NCI-H2171 (cell line): ENCODE results near the gene PCF11.
A peak's percentile ranks its signal among the peaks of the same experiment; 100 is the strongest.
"Not testable (repeated sequence)": the region's sequence is repeated elsewhere in the genome, so short reads cannot be mapped to it uniquely, and the experiment has no call there.

Source experiments
- DNase-seq: peaks from one replicate; lab custom pipeline; 2025; lab: John Stamatoyannopoulos, UW

Gene PCF11

DNA sequence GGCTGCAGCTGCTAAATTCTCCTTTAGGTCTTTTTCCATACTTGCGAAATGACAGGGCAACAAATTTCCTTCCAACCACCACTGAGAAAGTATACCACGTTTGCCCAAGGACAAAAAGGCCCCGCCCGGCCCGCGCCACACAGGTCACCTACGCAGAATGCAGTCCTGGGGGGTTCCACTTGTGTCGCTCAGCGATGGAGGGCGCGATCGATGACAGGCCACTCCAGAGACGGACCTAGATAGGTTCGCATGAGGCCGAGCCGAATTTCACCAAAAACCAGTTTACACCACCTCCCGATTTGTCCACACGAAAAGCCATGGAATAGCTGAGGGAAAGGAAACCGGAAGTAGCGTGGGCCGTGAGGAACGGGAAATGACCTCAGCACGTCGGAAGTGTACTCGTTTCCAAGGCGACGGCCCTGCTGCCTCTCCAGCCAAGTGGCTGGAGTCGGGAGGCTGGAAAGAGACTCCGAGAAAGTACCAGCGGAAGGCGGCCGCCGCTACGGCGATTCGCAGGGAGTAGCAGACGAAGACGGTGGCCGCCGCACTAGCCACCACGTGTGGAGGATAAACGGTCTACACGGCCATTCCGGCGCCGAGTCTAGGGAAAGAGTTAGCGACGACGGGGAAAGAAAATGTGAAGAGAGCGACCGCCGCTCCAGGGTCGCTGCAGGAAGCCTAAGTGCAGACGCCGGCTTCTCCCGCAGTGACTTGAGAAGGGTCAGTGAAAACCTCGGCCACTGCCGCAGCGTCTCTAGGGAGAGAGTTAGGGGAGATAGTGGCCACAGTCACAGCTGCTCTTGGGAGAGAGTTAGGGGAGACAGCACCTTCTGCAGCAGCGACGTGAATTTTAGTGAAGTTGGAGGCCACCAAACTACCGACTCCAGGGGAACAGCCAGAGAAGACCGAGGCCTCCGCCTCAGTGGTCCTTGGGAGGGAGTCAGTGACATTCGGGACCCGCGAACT is 36.7 kb downstream of the PCF11 start, which contains the start of gene ANKRD42:
TSS of gene ANKRD42 (plus strand) at position 398 of the 966 bp plus-strand sequence. CDS start 959 bp downstream, outside the sequence.
- peak; percentile 72 for DNase-seq

DNA sequence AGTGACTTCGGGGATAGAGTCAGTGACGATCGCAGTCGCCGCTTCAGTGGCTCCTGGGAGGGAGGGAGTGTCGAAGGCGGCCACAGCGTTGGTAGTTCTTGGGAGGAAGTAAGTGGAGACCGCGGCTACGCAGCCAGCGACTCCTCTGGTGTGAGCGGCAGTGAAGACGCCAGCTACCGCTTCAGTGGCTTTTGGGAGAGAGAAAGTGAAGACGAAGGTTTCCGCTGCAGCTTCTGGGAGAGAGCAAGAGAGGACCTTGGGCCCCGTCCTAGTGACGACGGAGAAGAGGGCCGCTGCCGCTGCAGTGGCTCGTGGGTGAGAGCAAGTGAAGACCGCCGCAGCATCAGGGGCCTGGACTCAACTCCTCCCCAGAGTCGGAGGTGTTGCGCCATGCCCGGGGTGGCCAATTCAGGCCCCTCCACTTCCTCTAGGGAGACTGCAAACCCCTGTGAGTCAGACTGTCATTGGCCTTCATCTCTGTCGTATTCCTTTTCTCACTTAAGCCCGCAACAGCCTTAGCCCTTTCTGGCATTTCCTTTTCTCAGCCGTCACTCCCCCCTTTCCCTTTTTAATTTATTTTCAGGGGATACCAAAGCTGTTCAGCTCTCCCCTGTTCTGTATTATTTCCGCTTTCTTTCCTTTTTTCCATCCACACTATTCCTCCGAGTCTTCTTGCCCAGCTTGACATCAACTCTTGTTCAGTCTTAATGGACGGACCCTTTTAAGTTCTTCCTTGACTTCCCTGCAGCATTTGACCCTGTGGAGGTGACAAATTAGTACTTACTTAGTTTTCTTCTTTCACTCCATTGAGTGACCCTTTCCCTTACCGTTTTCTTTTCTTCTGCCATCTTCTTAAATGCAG is 37.6 kb downstream of the PCF11 start:
- DNase-seq, result no peak

DNA sequence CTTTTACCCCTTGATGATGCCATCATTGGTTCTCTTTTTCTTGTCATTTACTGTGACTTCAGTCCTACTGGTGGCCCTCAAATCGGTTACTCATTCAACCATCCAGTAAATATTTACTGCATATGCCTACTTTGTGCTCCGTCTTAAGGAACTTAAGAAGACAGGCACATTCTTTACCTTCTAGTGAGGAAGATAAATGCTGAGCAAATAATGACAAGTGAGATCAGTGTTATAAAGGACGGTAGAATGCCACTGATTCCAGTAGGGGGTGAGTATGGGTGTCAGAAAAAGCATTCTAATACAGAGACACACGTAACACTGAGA is 38.2 kb downstream of the PCF11 start:
- no peak for DNase-seq

DNA sequence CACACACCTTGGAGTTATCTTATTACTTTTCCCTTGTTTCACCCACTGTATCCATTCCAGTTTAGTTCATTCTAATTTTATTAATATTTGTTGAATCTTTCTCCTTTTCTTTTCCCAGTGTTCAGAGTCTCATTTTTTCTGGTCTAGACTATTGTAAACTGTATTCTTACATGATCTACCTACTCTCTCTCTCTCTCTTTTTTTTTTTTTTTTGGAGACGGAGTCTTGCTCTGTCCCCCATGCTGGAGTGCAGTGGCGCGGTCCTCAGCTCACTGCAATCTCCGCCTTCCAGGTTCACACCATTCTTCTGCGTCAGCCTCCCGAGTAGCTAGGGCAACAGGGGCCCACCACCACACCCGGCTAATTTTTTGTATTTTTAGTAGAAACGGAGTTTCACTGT is 38.7 kb downstream of the PCF11 start:
- DNase-seq, result no peak

DNA sequence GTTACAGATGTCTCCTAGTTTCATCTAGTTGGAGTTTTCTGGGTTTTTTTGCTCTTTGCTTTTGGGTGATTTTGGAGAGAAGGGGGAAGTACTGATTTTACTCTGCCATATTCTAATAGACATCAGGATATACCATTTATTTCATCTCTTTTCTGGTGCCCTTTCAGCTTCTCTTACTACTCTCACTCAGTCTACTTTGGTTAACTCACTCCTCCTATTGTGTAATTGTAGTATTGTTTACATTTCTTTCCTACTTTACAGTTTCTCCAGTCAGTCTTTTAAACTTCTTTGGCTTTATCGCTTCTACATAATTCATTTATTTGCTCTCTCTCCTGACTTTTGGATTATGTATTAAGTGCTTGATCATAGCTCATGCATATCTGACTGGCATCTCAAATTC is 43.1 kb downstream of the PCF11 start:
- DNase-seq, result no peak

DNA sequence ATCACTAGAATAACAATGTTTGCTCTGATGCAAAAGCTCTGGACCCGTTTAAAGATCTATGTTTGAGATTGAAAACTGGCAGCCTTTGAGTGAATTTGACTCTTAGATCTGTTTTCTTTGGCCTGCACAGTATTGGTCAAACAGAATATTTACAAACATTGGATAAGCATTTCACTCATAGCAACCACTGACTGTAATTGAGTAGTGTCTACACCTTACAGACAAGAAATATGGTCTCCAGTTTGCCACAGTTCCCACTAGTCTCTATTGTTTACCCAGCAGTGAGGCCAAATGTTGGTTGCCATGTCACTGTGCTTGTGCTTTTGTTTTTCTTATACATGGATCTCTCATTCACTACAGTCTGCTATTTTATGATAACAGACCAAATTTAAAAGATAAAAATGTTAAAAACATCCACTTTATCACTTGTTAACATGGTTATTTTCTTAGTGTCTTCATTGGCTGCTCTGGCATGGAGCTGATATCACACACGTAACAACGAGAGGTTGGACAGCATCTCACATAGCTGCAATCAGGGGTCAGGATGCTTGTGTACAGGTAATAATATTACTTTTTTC is 48.8 kb downstream of the PCF11 start:
- DNase-seq, result no peak

DNA sequence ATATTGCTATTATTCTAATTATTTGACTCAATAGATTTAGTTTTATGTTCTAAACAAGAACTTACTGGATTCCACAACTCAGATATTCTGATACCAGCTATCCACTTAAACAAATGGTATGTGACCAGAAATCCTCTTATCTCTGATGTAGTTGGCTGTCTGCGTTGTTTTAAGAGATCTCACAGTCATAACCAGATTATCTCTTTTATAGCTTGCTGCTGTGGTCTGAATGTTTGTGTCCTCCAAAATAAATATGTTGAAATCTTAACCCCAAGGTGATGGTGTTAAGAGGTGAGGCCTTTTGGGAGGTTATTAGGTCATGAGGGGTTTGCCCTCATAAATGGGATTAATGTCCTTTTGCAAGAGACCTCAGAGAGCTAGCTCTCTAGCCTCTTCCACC is 49.3 kb downstream of the PCF11 start:
- DNase-seq, result no peak

DNA sequence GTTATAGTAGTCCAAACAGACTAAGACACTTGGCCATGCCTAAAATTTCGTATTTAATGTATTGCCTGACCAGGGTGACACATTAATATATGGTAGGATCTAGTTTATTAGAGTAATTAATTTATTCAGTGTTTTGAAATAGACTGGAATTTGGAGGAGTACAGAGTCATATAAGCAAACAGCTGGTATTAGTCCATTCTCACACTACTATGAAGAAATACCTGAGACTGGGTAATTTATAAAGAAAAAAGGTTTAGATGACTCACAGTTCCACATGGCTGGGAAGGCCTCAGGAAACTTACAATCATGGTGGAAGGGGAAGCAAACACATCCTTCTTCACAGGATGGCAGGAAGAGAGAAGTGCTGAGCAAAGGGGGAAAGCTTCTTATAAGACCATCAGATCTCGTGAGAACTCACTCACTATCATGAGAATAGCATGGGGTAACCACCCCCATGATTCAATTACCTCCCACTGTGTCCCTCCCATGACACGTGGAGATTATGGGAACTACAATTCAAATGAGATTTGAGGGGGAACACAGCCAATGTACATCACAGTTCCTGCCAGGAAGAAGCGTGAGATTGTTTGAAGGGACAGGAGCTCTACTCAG is 49.9 kb downstream of the PCF11 start:
- DNase-seq, result not testable (repeated sequence)

DNA sequence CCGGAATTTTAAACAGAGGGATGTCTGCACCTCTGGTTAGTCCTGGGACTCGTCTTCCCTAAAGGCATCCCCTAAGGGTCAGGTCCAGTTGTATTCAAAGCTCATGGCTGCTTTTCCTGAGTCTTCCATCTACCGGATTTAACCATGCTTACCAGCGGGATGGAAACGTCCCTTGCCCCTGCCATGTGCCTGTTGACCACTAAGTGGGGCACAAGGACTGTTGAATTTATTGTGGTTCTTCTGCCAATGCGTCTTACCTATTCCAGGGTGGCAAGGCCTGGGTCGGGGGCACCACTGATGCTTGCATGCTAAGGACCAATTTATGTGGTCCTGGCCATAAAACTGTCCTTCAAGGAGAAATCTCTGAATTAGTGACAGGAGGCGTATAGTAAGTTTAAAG is 62.2 kb downstream of the PCF11 start:
- DNase-seq, result no peak

DNA sequence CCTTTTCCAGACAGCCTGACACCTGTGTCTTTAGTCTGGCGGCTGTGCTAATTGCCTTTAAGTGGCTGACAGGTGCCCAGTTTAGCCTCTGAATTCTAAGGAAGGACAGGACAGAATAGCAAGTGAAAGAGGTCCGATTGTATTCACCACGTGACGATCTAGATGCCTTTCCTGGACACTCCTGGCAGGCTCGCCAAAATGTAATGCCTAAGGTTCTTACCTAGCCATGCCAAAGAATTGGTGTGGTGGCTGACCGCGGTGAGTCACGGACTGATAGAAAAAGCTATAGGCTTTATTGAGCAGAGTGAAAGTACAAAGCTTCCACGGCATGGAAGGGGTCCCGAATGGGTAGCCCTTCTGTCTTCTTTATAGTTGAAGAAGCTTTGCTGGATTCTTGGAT is 63.3 kb downstream of the PCF11 start:
- no peak for DNase-seq

DNA sequence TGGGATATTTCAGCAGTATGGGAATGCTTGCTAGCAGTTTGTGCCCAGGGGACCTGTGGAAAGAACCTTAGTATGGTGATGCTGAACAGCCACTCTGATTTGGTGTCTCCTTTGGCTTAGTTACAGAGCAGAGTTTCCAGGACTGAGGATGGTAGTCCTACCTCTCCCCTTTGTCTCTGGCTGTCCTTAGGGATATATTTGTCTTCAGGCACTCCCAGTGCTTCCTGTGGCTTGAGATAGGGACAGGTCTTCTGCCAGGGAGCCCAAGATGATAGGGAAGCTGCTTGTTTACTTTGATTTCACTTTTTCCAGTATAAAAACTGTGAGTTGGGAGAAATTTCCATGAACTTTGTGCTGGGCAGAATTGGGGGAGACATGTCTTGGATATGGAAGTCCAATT is 64.8 kb downstream of the PCF11 start:
- no peak for DNase-seq

DNA sequence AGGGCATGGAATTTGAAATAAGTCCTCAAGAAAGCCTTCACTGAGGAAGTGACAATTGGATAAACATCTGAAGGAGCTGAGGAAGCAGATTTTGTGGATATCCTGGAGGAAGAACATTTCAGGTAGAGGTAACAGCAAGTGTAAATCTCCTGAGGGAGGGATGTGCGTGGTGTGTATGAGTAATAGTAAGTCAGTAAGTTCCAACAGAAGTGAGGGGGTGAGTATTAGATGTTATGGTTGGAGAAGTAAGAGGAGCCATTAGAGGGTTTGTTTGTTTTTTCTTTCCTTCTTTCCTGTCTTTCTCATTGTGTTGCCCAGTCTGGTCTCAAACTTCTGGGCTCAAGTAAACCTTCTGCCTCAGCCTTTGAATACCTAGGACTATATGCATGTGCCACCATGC is 65.6 kb downstream of the PCF11 start:
- DNase-seq, result no peak

DNA sequence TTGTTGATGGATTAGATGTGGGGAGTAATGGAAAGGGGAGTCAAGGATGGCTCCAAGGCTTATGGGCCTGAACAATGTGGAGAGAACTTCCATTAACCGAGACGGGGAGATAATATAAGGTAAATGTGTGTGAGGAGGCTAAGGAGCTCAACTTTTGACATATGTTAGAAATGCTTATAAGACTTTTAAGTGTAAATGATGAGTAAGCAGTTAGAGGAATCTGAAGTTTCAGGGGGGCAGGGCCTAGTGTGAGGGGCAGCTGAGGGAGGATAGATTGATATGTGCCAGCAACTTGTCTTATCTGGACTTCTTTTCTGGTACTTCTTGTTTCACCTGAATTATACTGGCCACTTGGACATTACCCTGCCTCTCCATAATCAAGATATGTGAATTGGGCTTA is 66.5 kb downstream of the PCF11 start:
- no peak for DNase-seq

DNA sequence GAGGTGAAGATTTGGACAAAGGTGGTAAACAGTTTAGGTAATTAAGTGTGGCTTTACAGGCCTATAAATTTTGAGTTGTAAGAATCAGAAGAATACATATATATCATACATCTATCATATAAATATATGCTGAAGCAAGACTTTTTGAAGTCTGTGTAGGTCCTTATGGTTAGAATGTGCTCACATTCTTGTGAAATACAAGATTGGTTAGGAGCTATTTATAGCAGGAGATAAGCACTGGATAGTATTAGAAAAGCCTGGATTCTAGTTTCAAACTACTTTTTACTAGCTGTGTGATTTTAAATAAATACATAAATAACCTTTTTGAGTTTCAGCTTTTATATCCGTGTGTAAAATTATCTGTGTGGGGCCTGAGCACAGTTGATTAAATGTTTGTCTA is 78.9 kb downstream of the PCF11 start:
- DNase-seq, result no peak
